ENCODE results near the gene LUC7L. TPM values are rescaled to one million over a fixed set of nuclear protein-coding genes. Genes with fewer than 3 reads are reported as not detected.

The LUC7L gene
- total and polyA plus RNA-seq, 2 of the 8 experiments (the other 6 are each of a cell fraction or from before 2014, with no cell fraction given): 49.7 to 129 TPM

DNA sequence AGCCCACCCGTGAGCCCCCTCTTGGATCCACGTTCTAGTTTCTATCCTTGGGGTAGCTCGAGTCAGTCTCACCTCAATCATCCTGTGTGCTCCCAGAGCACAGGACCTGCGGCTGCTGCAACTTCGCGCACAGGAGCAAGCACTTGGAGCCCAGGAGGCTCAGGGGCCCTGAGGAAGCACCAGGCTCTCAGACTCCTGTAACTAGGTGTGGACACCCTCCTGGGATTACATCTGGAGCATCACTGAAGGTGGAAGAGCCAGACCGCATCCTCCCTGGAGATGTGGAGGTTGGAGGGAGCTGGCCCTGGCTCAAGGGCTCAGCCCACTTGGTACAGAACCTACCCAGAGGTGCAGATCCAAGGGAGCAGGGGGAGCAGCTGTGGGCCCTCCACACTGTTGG, 46.2 kb downstream of the LUC7L start (continued):
- TF ChIP-seq CBX8 (IDR thresholded peaks at IDR 0.05; ENCODE audit: borderline replicate concordance, low read depth, low read length): no peak
- no peak for TF ChIP-seq TEAD4 (IDR thresholded peaks at IDR 0.05; ENCODE audit: low read depth, low read length)
